Caco-2 (cell line): ENCODE results near the gene TRAFD1. TPM values are rescaled to one million over a fixed set of nuclear protein-coding genes. Genes with fewer than 3 reads are reported as not detected.
"Not testable (repeated sequence)": the region's sequence is repeated elsewhere in the genome, so short reads cannot be mapped to it uniquely, and the experiment has no call there.

Experiments used
- BruUV-seq: library from RNA; stranded (reverse); fragments of 400-500 nt; replicated peaks from 2 replicates; lab custom pipeline; 2021; lab: Mats Ljungman, UMichigan
- CTCF ChIA-PET: fragments of 300-600 bp; sonication (Branson Sonifier 250); formaldehyde crosslinking; loops from one replicate; lab custom pipeline; 2022; ENCODE audit warnings: antibody characterized with exemption; lab: Charles Lee
- POLR2A ChIA-PET: fragments of 300-600 bp; sonication (Branson Sonifier 250); formaldehyde crosslinking; loops from one replicate; lab custom pipeline; 2022; ENCODE audit warnings: antibody characterized with exemption; lab: Charles Lee
- DNase-seq, 2 experiments: peaks; one replicate each; pipeline versions ENCODE4 v3.0.0 to v3.0.0-alpha.2; 2020 to 2022
- H3K27me3 ChIP-seq: replicated peaks from 2 replicates; pipeline ENCODE4 v1.6.0; 2011; ENCODE audit warnings: low read length; ENCODE audit not compliant: control insufficient read depth, insufficient read depth
- H3K36me3 ChIP-seq: 2 replicates; pipeline ENCODE4 v1.5.1; 2011; ENCODE audit warnings: low read length; ENCODE audit not compliant: control insufficient read depth, insufficient read depth
- H3K4me1 ChIP-seq: fragments of 250-450 bp; sonication (Bioruptor Pico); 2 replicates; pipeline ENCODE4 v1.5.1; 2020; ENCODE audit warnings: mild to moderate bottlenecking
- H3K4me3 ChIP-seq: 2 replicates; pipeline ENCODE4 v1.5.1; 2011; ENCODE audit warnings: low read depth, mild to moderate bottlenecking, control low read depth, low read length
- H3K9me3 ChIP-seq: fragments of 250-450 bp; sonication (Bioruptor Pico); 2 replicates; pipeline ENCODE4 v1.5.1; 2020; ENCODE audit warnings: mild to moderate bottlenecking, moderate library complexity
- H3K27ac Mint-ChIP-seq: one replicate; pipeline ENCODE4 v1.8.0; 2022; ENCODE audit warnings: mixed read lengths; ENCODE audit not compliant: unreplicated experiment
- H3K27me3 Mint-ChIP-seq: one replicate; pipeline ENCODE4 v1.8.0; 2022; ENCODE audit warnings: mixed read lengths; ENCODE audit not compliant: insufficient read depth, unreplicated experiment
- H3K36me3 Mint-ChIP-seq: one replicate; pipeline ENCODE4 v1.8.0; 2022; ENCODE audit warnings: mild to moderate bottlenecking, mixed read lengths; ENCODE audit not compliant: insufficient read depth, unreplicated experiment
- H3K4me1 Mint-ChIP-seq: one replicate; pipeline ENCODE4 v1.8.0; 2022; ENCODE audit warnings: low read depth, mixed read lengths; ENCODE audit not compliant: unreplicated experiment
- H3K4me3 Mint-ChIP-seq: one replicate; pipeline ENCODE4 v1.8.0; 2022; ENCODE audit warnings: mild to moderate bottlenecking, moderate library complexity, mixed read lengths; ENCODE audit not compliant: unreplicated experiment
- H3K9me3 Mint-ChIP-seq: one replicate; pipeline ENCODE4 v1.8.0; 2022; ENCODE audit warnings: mixed read lengths; ENCODE audit not compliant: unreplicated experiment
- CTCF ChIP-seq, 2 experiments: fragments of 200-600 bp in 1 of 2; IDR thresholded peaks; 1 replicate in 1 of 2; 2 replicates in 1 of 2; pipeline versions ENCODE4 v1.5.1 to v1.8.0; 2011 to 2022; ENCODE audit warnings: antibody characterized with exemption in 1 of 2, control low read depth in 1 of 2, inconsistent platforms in 1 of 2, low read depth in 1 of 2, low read length in 1 of 2, mild to moderate bottlenecking in 1 of 2, moderate library complexity in 1 of 2; ENCODE audit not compliant: insufficient read depth in 1 of 2, severe bottlenecking in 1 of 2, unreplicated experiment in 1 of 2
- intact Hi-C: fragments of 100-400 bp; cut with micrococcal nuclease; formaldehyde crosslinking; loops from one replicate; pipeline ENCODE4 v1.10.0; 2022; ENCODE audit not compliant: unreplicated experiment
- total RNA-seq: library from RNA; stranded (reverse); gene quantifications from 2 replicates; pipeline ENCODE4 v1.2.3, GENCODE V29; 2022

Gene TRAFD1
- total RNA-seq, 1 experiment from 2014 or later = 25.5 TPM

GRCh38 chr12:112108202-112109079 lies 16.9 kb upstream of the TRAFD1 start, which contains the start of gene NAA25:
TSS of gene NAA25 (minus strand) at chr12:112108783. CDS start at chr12:112108773, 10 bp downstream.
- Mint-ChIP-seq H3K36me3 (peaks cover 44% of the 10 kb centered on the region), H3K27me3 (no peaks in the 10 kb centered on the region), H3K9me3 (no peaks in the 10 kb centered on the region), H3K4me1 (peaks cover 14% of the 10 kb centered on the region), H3K27ac (peak within 1 kb of the TSS; percentile 94), H3K4me3 (peak within 1 kb of the TSS; percentile 91)
- POLR2A ChIA-PET = interaction anchor here (0.6 to 1.0 kb wide), 7 partner anchors 8 to 72 kb away, joined by 3 to 9 read pairs (median 5); no protein-coding TSS in a partner anchor
- Histone ChIP-seq H3K36me3 (0 out of 2 replicates have a peak, but pooled peaks cover 1% of the 10 kb centered on the region), H3K9me3 (no peaks in the 10 kb centered on the region), H3K4me3 (peak within 1 kb of the TSS; percentile 66), H3K27me3 (no peaks in the 10 kb centered on the region), H3K4me1 (peaks cover 14% of the 10 kb centered on the region)
- CTCF ChIA-PET = interaction anchor here (0.6 to 0.7 kb wide), 4 partner anchors 84 to 163 kb away, joined by 3 to 9 read pairs (median 8); no protein-coding TSS in a partner anchor
- peak; percentile 88 to 90 for DNase-seq
- BruUV-seq = no TSS peak
- intact Hi-C loops = no loop called here
- TF ChIP-seq CTCF (IDR thresholded peaks at IDR 0.05; ENCODE audit: insufficient read depth in 1 of 2, low read depth in 1 of 2, low read length in 1 of 2, severe bottlenecking in 1 of 2, unreplicated experiment in 1 of 2) = no peak

- POLR2A ChIA-PET = interaction anchor here (0.5 kb wide), 1 partner anchor 1135 kb away, joined by 3 read pairs; no protein-coding TSS in a partner anchor
- H3K36me3 Mint-ChIP-seq = peaks cover 18% of the 10 kb centered on the region
- H3K4me3 Mint-ChIP-seq = peak overlapping the region; percentile 91
- H3K27me3 ChIP-seq, BruUV-seq, H3K36me3 ChIP-seq, H3K9me3 ChIP-seq, DNase-seq, H3K27me3 Mint-ChIP-seq, H3K4me3 ChIP-seq, intact Hi-C loops, H3K9me3 Mint-ChIP-seq: not testable (repeated sequence)
- CTCF ChIA-PET = interaction anchor here (0.6 to 0.7 kb wide), 3 partner anchors 51 to 61 kb away, joined by 3 to 4 read pairs (median 3); no protein-coding TSS in a partner anchor
- peak overlapping the region; percentile 94 for H3K27ac Mint-ChIP-seq
- peaks cover 14% of the 10 kb centered on the region for H3K4me1 ChIP-seq
- peaks cover 14% of the 10 kb centered on the region for H3K4me1 Mint-ChIP-seq
These were observed 14.3 kb upstream of the TRAFD1 start for GRCh38 chr12:112110787-112111662.

GRCh38 chr12:112111931-112112330 lies 13.4 kb upstream of the TRAFD1 start:
- Mint-ChIP-seq H3K27me3 (no peaks in the 10 kb centered on the region), H3K9me3 (no peaks in the 10 kb centered on the region), H3K27ac (no peak overlapping the region), H3K4me1 (peaks cover 20% of the 10 kb centered on the region), H3K36me3 (peaks cover 12% of the 10 kb centered on the region), H3K4me3 (no peak overlapping the region)
- Histone ChIP-seq H3K36me3 (no peaks in the 10 kb centered on the region), H3K9me3 (no peaks in the 10 kb centered on the region), H3K27me3 (no peaks in the 10 kb centered on the region), H3K4me1 (peaks cover 22% of the 10 kb centered on the region), H3K4me3 (no peak overlapping the region)
- no peak for DNase-seq
- ChIA-PET CTCF (interaction anchor here (0.6 to 0.7 kb wide), 3 partner anchors 21 to 53 kb away, joined by 3 to 5 read pairs (median 4); no protein-coding TSS in a partner anchor), POLR2A (interaction anchor here (0.7 kb wide), 1 partner anchor 148 kb away, joined by 3 read pairs; no protein-coding TSS in a partner anchor)
- BruUV-seq = no TSS peak
- intact Hi-C loops = no loop called here
- no peak for TF ChIP-seq CTCF (IDR thresholded peaks at IDR 0.05; ENCODE audit: insufficient read depth in 1 of 2, low read depth in 1 of 2, low read length in 1 of 2, severe bottlenecking in 1 of 2, unreplicated experiment in 1 of 2)
